HG03066 (cell line): ENCODE data around the gene SLC24A3.

Experiments used
- ATAC-seq: cut with Tn5 transposase; IDR thresholded peaks from one replicate; pipeline ENCODE4 v1.9.1; 2021; ENCODE audit warnings: low read depth; ENCODE audit not compliant: unreplicated experiment

Gene SLC24A3

DNA sequence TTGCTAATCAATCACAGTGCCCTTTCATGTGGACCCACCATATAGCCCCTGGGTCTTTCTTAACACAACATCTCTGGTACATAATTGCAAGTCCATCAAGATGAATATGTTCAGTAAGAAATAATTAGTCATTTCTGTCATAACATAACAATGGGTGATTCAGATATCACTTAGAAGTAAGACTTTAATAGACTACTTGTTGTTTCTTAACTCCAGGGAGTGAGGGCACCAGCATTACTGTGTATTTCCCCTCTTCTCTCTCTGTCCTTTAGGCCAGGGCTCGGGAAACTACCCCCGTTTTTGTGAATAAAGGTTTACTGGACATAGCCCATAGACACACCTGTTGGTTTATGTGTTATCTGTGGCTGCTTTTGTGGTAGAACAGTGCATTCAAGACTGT, 123.5 kb downstream of the SLC24A3 start:
- no peak for ATAC-seq

DNA sequence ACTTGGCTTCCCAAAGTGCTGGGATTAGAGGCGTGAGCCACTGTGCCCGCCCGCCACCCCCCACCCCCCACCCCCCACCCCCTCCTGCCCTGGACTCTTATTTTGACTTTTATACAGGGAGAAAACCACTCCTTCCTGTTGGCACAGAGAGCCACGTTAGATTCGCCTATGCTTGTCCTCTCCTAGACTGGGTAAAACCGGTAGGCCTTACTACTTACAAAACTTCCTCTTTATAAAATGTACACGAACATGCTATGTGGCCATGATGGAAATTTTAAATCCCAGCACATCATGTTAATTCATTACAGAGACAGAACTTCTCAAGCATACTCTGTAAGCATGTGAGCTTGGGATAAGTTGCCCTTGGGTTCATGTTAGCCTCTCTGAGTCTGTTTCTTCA, 124.2 kb downstream of the SLC24A3 start:
- ATAC-seq, result no peak

DNA sequence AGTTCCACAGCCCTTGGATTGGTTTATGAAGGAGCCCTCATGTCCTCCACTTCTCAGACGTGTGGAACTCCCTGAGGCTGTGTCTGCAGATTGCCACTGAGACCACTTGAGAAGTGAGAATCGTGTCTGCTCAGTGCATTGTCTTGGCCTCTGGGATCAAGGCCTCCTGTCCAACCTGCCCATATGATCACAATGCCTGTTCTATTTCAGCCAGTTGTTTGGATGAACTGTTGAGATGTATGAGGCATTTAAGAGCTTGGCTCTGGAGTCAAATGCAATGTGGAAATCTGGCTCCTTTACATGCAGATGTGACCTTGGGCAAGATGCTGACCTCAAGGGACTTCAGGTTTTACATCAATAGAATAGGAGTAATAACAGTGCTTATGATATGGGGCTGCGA, 125.9 kb downstream of the SLC24A3 start:
- ATAC-seq, result no peak

DNA sequence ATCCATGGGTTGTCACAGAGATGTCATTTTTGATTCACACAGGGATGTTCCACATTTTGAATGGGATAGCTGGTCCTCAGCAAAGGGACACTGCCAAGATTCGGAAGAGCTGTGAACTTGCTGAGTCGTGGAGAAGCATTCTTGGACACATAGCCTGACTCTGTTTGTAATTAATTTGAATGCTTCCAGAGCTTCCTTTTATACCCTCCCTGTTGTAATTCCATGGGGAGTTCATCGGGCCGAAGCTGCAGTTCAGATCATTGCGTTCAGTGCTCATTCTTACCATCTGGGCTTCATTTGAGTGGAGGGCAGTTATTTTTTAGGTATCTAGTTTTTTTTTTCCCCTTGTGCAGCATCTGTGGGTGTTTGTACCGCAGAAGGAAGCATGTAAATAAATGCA, 126.5 kb downstream of the SLC24A3 start:
- ATAC-seq, result no peak

DNA sequence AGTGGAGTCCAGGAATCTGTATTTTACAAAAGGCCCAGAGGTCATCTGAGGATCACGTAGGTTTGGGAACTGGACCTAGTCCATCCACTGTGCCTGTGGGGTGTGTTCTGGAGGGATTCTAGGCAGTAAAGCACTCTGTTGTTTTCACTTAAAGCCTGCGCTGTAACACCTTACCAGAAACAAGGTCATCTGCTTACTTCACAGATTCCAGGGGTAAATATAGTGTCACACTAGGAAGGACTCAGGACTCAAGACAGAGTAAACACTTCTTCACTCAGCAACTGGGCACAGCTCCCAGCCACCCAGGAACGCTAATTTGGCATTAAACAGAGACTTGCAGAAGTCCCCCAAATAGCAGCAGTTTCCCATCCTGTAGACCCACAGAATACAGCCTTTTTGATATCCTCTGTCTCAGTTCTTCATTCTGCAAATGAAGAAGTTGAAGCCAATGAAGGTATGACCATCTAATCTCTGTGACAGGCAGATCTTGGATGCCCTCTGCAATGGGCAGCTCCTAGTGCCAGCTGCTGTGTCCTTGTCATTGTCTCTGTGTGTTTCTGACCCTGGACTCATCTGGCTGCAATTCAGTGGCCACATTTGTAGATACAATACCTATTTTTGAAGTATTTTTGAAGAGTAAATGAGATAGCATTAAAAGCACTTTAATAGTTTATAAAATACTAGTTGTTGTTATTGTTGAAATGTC, 129.1 kb downstream of the SLC24A3 start:
- no peak for ATAC-seq

DNA sequence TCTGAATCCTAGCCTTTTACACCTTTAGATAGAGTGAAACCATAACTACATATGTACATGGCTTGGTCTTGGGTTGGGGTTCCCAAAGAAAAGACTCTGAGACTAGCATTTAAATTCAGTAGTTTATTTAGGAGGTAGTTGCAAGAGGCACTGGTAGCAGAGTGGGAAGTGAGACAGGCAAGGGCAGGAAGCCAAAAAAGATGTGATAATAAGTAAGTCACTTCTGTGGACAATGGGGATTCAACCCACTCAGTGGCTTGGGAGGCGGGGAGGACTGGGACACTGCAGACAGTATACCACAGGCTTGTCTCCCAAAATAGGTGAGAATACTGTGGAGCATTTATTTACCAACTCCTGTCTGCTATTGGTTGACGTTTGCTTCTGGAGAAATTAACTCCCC, 131.9 kb downstream of the SLC24A3 start:
- no peak for ATAC-seq

DNA sequence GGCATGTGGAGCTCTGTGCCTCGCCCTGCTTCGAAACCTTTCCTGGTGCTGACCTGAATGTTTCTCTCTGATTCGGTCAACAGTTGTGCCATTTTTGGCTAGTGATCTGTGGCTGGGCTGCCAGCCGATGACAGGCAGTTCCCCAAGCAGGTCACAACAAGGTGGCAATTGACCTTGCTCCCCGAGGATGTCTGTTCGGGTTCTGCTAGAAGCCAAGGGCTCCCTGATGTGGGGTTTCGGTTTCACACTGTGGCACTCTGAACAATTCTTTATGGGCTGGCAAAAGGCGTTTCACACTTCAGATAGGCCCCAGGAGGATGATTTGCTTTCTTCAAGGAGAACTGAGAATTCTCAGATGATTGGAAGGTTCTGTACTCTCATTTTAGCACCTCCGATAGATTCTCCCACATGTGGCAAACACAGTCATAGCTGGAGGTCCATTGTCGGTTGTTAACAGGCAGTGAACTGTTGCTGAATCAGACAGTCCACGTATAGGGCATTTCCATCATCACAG, 135.6 kb downstream of the SLC24A3 start:
- ATAC-seq, result peak; percentile 70

DNA sequence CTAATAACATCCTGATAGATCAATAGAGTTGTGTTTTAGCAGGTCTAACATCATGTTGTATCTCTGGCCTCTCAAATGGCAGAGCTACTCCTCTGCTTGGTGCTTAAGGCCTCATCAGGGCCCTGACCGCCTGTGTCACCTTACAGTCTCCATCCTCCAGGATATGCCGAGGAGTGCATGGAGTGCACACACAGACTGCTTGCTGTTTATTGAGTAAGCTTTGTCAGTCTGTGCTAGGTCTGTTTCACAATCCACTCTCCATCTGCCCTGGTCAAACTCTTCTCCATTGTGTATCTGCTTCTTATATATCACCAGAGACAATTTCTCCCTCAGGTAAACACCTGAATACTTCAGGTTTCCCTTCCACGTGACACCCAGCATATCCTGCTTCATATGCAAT, 136.1 kb downstream of the SLC24A3 start:
- no peak for ATAC-seq

DNA sequence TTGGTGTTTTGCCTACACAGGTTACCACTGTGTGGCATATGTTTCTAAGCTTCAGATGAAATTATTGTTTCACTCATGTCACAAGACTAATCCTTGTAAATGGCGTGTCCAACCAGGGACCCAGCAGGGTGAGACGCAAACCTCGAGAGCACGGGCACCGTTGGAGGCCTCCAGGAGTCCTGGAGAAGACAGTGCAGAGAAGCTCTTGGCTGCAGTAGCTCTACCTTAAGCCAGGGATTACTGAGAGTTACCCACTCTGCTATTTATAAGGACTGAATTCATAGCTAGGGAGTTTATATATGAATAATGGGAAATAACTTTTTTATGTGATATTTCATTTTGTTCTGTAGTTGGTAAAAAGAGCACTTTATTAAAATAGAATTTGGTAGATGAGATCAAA, 137.4 kb downstream of the SLC24A3 start:
- no peak for ATAC-seq

DNA sequence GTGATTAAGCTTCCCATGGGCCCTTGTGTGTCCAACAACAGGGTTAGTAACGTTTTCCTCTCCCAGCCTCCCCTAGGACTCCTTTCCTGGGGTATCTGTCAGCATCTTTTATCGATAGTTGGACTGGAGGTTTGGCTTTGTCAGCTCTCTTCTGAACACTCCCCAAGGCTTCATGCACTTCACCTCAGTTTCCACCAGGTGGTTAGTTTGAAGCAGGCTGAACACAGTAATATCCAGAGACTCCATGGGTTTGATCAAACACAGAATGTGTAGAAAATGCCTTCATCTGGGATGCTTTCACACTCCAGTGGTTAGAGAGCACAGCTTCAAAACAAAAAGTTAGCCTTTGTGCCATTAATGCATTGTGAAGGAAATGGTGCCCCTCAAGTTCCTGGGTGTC, 139.1 kb downstream of the SLC24A3 start:
- no peak for ATAC-seq

DNA sequence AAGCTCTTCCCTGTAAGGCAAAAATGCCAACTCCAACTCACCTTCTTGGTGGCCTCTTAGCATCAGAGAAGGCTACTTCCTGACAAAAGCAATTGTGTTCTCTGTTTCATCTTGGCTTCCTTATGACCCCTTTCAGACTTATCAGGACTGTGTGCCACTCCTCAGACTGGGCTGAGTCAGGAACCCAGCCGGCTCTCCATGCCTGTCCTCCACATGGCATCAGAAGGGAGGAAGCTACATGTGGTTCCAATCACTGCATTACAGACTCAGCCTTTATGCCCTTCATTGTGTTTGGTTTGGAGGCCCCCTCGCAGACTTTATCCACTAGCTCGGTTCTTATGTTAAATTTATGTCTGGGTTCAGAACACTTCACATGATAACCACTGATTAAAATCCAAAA, 142.5 kb downstream of the SLC24A3 start:
- no peak for ATAC-seq

DNA sequence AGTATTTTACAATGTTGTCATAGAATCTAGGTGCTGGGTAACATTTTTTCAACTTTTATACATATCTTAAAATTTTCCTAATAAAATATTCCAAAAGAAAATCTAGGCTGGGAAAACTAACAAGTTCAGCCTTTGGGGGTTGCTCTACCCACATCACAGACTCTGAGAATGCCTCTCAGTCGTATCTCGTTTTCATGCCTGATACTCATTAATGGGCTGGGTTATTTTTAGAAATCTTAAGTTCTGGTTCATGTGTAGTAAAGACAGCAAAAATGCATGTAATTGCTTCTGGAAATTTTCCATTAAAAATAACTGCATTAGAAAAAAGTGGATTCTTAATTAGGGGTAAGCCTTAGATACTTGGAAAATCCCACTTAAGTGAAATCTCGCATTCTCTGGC, 149.3 kb downstream of the SLC24A3 start:
- no peak for ATAC-seq

DNA sequence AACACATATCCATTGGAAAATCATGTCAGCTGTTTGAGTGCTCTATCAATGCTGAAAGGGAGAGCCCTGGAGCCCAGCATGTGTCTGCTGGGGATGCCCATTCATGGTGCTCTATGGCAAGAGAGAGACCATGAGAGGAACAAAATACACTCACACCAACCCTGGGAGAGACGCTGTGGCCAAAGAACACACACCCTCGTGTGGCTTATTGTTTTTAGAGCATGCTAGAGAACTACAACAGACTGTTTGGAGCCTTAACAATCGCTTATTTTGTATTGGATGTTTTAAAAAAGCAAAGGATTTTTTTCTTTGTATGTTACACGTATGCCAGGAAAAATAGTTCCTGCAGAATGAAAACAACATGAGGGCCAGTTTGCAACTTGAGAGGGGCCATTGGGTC, 151.0 kb downstream of the SLC24A3 start:
- no peak for ATAC-seq

DNA sequence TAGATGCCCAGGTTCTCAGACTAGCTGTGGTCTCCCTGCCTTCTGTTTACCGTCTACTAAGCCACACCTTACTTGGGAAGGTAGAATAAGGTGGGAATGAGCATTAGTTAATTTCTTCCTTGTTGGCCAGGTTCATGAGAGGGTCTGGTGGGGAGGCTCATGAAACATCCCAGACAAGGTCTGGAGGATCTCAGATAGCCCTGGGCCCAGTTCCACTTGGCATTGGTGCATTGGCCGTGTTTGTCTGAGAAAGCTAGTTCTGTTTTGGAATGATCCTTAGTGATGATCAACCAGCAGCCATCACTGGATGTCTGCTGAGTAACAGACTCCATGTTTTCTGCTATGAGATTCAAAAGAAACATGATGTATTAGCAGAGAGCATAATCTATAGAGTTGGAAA, 155.1 kb downstream of the SLC24A3 start:
- ATAC-seq, result no peak

DNA sequence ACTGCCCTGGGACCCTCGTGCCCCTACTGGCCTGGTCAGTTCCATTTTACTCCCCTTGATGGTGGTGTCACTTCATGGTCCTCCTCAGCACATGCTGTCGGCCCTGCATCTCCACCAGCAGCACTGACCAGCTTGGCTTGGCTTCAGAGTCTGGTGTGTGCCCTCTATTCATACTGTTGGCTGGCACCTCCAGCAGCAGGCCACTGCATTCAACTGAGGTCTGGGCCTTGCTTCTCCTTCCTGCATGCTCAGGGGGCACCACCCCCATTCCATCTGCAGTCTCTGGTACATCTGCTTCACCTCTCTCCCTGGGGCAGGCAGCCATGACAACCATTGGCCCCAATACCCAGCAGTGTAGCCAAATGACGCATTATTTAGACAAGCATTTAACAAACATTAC, 155.9 kb downstream of the SLC24A3 start:
- ATAC-seq, result no peak

DNA sequence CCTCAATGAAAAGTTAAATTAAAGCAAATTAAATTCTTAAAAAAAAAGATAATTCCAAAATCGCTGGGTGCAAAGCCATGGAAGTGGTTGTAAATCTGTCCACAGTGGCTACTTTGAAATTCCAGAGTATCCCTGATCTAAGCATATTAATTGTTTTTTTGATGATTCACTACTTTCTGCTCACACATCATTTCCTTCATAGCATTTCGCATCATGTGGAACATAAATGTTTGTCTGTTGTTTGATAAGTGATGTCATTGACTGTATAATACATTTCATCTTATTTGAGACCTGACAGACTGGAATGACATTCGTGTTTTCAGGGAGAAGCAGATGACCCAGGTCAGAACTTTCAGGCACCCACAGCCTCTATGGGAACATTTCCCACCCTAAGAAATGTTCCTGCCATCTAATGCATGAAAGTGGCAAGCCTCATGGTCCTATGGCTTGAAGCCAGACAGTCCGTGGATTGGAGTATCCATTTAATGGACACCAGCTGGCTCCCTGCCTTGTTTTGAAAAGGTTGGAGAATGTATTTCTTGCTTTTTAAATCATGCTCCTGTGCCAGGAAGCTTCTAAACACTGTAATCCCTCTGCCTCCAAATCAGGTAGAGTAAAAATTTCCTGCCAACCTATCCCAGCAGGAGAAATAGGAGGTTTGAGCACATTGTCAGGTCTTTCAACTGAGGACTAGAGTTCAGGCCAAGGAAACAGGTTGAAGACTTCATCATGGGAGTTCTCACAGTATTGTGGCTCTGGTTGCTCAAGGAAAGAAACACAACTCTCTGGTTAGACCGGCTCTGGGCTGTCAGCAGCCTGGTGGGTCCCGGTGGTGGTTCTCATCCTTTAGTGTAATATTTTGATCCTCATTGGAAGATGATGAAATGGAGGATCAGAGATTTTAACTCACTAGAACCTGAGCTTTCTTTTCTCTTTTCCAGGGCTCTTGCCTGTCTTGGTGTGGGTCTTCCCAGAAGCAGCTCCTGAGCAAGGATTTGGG, 157.9 kb downstream of the SLC24A3 start:
- no peak for ATAC-seq

DNA sequence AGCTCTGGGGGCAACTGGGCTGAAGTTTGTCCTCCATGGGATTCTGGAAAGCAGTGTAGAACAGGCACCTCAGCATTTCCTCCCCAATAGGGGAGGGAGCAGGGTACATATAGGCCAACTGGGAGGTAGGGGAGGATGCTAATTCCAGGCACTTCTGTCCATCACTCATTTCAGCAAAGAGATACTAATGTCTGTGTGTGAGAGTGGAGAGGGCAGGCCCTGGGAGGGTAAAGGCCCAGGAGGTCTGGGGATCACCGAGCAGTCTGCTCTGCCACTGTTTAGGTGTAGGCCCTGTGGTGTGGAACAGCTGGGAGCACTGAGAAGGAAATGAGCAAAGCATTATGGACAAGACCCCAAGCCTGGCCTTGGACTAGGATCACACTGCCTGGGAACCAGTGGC, 158.7 kb downstream of the SLC24A3 start:
- ATAC-seq, result no peak

DNA sequence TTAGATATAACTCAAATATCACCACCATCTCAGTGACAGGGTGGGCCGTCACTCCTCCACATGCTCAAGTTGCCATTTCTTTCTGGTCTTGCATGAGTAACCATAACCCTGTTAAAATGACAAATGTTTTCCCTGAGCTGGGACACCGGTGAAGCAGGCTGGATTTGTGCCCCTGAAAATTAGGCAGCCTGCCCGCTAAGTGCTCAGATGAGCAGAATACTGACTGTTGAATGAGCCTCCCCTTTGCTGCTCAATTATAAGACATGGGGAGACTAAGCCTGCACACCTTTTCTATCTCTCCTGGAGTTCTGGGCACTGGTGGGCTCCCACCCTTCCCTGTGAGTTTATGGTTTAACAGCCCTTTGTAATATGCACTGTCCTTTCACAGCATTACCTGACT, 161.8 kb downstream of the SLC24A3 start:
- ATAC-seq, result no peak

DNA sequence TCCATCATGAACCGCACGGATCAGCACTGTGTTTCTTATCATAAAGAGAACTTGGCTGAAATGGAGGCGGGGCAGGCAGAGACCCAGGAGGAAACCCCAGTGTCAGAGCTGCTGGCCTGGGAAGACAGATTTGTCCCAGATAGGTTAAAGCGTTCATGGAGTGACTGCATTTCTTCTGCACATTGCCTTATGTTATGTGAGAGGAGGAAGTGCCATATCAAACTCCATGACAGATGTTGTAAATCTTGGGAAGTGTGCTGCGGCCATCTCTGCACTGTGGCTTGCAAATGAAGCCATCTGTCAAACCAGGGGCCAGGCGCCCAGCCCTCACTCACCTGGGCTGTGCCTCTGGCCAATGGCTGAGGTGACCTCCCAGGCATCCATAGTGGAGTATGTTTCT, 163.0 kb downstream of the SLC24A3 start:
- ATAC-seq, result no peak

DNA sequence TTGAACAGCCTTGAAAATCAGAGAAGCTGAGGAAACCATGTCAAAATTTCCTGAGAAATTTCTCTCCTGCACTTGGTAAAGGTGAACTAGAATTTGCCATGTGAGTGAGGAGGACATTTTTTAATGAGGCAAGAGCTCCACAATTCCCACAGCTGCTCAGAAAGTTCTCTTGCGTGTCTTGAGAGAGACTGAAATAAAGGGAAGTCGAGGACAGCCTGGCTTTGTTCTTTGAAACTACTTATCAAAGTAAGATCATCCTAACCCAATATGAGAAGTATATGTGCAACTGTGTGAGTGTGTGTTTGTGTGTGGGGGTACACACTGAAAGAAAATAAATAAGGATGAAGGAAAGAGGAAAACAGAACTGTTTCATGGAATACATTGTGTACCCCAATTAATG, 163.4 kb downstream of the SLC24A3 start:
- ATAC-seq, result no peak

DNA sequence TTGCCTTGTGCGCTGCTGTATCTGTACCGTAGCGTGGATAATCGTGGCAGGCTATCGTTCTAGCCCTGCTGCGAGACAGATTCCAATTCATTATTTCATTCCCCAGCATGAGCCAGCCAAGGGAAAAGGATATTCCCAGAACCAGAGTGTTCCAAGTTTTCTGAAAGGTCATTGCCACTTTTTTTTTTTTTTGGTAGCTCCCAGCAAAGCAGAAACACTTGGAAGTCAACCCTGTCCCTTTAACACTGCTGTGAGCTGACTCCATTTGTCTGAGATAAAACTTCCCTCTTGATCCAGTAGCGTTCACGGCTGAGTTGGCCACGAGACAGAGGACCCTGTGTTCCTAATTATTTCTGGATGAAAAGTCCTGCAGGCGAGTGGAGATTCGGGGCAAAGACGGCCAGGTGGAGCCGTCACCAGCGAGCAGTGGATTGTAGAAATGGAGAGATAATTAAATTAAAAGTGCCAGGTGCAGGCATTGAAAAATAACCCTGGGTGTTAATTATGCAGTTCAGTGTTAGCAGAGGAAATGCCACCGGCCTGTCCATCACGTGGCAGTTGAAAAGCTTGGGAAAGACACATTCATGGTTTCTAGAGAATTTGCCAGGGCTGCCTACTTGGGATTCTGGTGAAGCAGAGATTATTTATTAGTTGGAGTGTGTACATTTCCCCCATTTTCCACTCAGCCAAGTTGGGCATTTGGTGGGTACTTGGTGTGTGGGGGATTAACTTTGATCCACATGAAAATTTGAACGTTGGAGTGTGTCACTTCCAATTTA, 164.2 kb downstream of the SLC24A3 start:
- ATAC-seq, result no peak
